ENCODE data around the gene VPS11. TPM values are rescaled to one million over a fixed set of nuclear protein-coding genes. Genes with fewer than 3 reads are reported as not detected.

The VPS11 gene
- total RNA-seq, 1 donor from 2014 or later, result 13.1 TPM

- DNase-seq (ENCODE audit: low read depth), result no peak
- TF ChIP-seq CTCF (conservative IDR thresholded peaks at IDR 0.05; ENCODE audit: low read depth, low read length), result no peak
- H3K4me3 ChIP-seq (ENCODE audit: low read depth, low read length), result no peak overlapping the region
These were observed 48.6 kb downstream of the VPS11 start for GRCh38 chr11:119116235-119116594.

- DNase-seq (ENCODE audit: low read depth), result no peak
- H3K4me3 ChIP-seq (ENCODE audit: low read depth, low read length), result no peak overlapping the region
- TF ChIP-seq CTCF (conservative IDR thresholded peaks at IDR 0.05; ENCODE audit: low read depth, low read length), result no peak
These were observed 49.0 kb downstream of the VPS11 start for GRCh38 chr11:119116601-119117000.

GRCh38 chr11:119117004-119117706 lies 49.5 kb downstream of the VPS11 start:
- no peak overlapping the region for H3K4me3 ChIP-seq (ENCODE audit: low read depth, low read length)
- DNase-seq (ENCODE audit: low read depth), result no peak
- no peak for TF ChIP-seq CTCF (conservative IDR thresholded peaks at IDR 0.05; ENCODE audit: low read depth, low read length)

GRCh38 chr11:119118227-119118626 lies 50.6 kb downstream of the VPS11 start:
- no peak for TF ChIP-seq CTCF (conservative IDR thresholded peaks at IDR 0.05; ENCODE audit: low read depth, low read length)
- H3K4me3 ChIP-seq (ENCODE audit: low read depth, low read length), result no peak overlapping the region
- no peak for DNase-seq (ENCODE audit: low read depth)

- no peak for TF ChIP-seq CTCF (conservative IDR thresholded peaks at IDR 0.05; ENCODE audit: low read depth, low read length)
- no peak for DNase-seq (ENCODE audit: low read depth)
- no peak overlapping the region for H3K4me3 ChIP-seq (ENCODE audit: low read depth, low read length)
These were observed 51.3 kb downstream of the VPS11 start for GRCh38 chr11:119118946-119119345.

- no peak for DNase-seq (ENCODE audit: low read depth)
- H3K4me3 ChIP-seq (ENCODE audit: low read depth, low read length), result peak overlapping the region; percentile 88
- TF ChIP-seq CTCF (conservative IDR thresholded peaks at IDR 0.05; ENCODE audit: low read depth, low read length), result no peak
These were observed 53.0 kb downstream of the VPS11 start for GRCh38 chr11:119120639-119121007.
